HG03039 (cell line): ENCODE measurements around the gene CTU2.
"Not testable (repeated sequence)": the region's sequence is repeated elsewhere in the genome, so short reads cannot be mapped to it uniquely, and the experiment has no call there.

ENCODE experiments used
- ATAC-seq: cut with Tn5 transposase; IDR thresholded peaks from one replicate; pipeline ENCODE4 v1.9.1; 2021; ENCODE audit warnings: mild to moderate bottlenecking, moderate library complexity; ENCODE audit not compliant: unreplicated experiment

CTU2 gene

GRCh38 chr16:88706229-88706964 lies at the start of gene CTU2, which contains the start of gene RNF166:
Gene CTU2, plus strand, starts transcription at chr16:88706503. Its CDS starts 28 bp downstream, at chr16:88706531.
Gene RNF166, minus strand, starts transcription at chr16:88706408. Its CDS starts 83 bp downstream, at chr16:88706325.
- peak; percentile 63 for ATAC-seq

GRCh38 chr16:88657371-88657770 lies 48.9 kb upstream of the CTU2 start:
- ATAC-seq = no peak

GRCh38 chr16:88658714-88659113 lies 47.6 kb upstream of the CTU2 start:
- no peak for ATAC-seq

GRCh38 chr16:88659160-88659559 lies 47.1 kb upstream of the CTU2 start:
- no peak for ATAC-seq

- ATAC-seq = no peak
Observed at GRCh38 chr16:88661468-88661867, 44.8 kb upstream of the CTU2 start.

- ATAC-seq = no peak
Observed at GRCh38 chr16:88662222-88662842, 44.0 kb upstream of the CTU2 start.

GRCh38 chr16:88662843-88663606 lies 43.3 kb upstream of the CTU2 start, which contains the start of gene MVD:
Gene MVD, minus strand, starts transcription at chr16:88663091. Its CDS starts 11 bp downstream, at chr16:88663080.
- peak; percentile 92 for ATAC-seq

- ATAC-seq = no peak
Observed at GRCh38 chr16:88665148-88665547, 41.2 kb upstream of the CTU2 start.

- ATAC-seq = no peak
Observed at GRCh38 chr16:88665570-88665969, 40.7 kb upstream of the CTU2 start.

- no peak for ATAC-seq
Observed at GRCh38 chr16:88667461-88667860, 38.8 kb upstream of the CTU2 start.

- not testable (repeated sequence) for ATAC-seq
Observed at GRCh38 chr16:88669493-88669892, 36.8 kb upstream of the CTU2 start.

- no peak for ATAC-seq
Observed at GRCh38 chr16:88669980-88670379, 36.3 kb upstream of the CTU2 start.

- no peak for ATAC-seq
Observed at GRCh38 chr16:88671806-88672205, 34.5 kb upstream of the CTU2 start.

GRCh38 chr16:88672776-88673175 lies 33.5 kb upstream of the CTU2 start:
- no peak for ATAC-seq

GRCh38 chr16:88673716-88674379 lies 32.5 kb upstream of the CTU2 start:
- ATAC-seq = no peak

GRCh38 chr16:88676502-88677242 lies 29.6 kb upstream of the CTU2 start:
- no peak for ATAC-seq

GRCh38 chr16:88677721-88678120 lies 28.6 kb upstream of the CTU2 start:
- no peak for ATAC-seq

GRCh38 chr16:88678224-88678979 lies 27.9 kb upstream of the CTU2 start:
- no peak for ATAC-seq

- no peak for ATAC-seq
Observed at GRCh38 chr16:88680554-88681083, 25.7 kb upstream of the CTU2 start.
